Measurements from ENCODE around the gene CRB1. TPM values are rescaled to one million over a fixed set of nuclear protein-coding genes. Genes with fewer than 3 reads are reported as not detected.
A peak's percentile ranks its signal among the peaks of the same experiment; 100 is the strongest.

CRB1 gene
- total RNA-seq, 1 experiment from 2014 or later: not detected

- Histone ChIP-seq H2BK15ac (ENCODE audit: low read depth, low read length) (no peak overlapping the region), H3K27me3 (ENCODE audit: insufficient read depth, low read length) (no peaks in the 10 kb centered on the region), H2BK5ac (ENCODE audit: insufficient read length, low read length) (no peak overlapping the region), H2BK20ac (ENCODE audit: low read depth, low read length, poor library complexity, severe bottlenecking) (no peak overlapping the region), H2AFZ (ENCODE audit: low read length) (no peak overlapping the region), H3K23me2 (ENCODE audit: insufficient read length, low read depth, low read length, poor library complexity, severe bottlenecking) (no peaks in the 10 kb centered on the region), H3K4ac (ENCODE audit: low read depth, low read length) (no peak overlapping the region), H4K20me1 (ENCODE audit: control insufficient read depth, insufficient read depth, insufficient read length) (no peaks in the 10 kb centered on the region), H4K5ac (ENCODE audit: insufficient read length, low read depth, low read length) (no peak overlapping the region), H3K56ac (ENCODE audit: insufficient read length, low read depth, low read length) (no peak overlapping the region), H3T11ph (ENCODE audit: low read length) (no peak overlapping the region), H3K23ac (ENCODE audit: insufficient read length, low read depth, low read length) (no peak overlapping the region), H3K4me1 (ENCODE audit: insufficient read depth, low read length) (peaks cover 7% of the 10 kb centered on the region), H3K14ac (ENCODE audit: insufficient read depth, low read length) (peak overlapping the region; percentile 49; the same call in 1 of the 2 replicates), H3K9me3 (ENCODE audit: control insufficient read depth, low read depth, low read length) (no peaks in the 10 kb centered on the region), H2AK5ac (ENCODE audit: insufficient read length, low read length) (no peak overlapping the region), H3K27ac (ENCODE audit: insufficient read length, low read depth, low read length) (no peak overlapping the region), H4K91ac (ENCODE audit: insufficient read length, low read depth, low read length) (no peak overlapping the region), H2BK12ac (ENCODE audit: insufficient read length, low read depth, low read length) (no peak overlapping the region), H3K9ac (ENCODE audit: extremely low read depth, insufficient read length, low read length) (no peak overlapping the region), H3K79me1 (ENCODE audit: insufficient read depth, low read depth, low read length, poor library complexity, severe bottlenecking) (no peaks in the 10 kb centered on the region), H3K4me2 (ENCODE audit: insufficient read depth, insufficient read length, low read length) (no peak overlapping the region), H3K79me2 (ENCODE audit: insufficient read depth, low read length) (no peaks in the 10 kb centered on the region), H2BK120ac (ENCODE audit: low read depth, low read length, poor library complexity, severe bottlenecking) (no peak overlapping the region), H4K8ac (replicated peaks; ENCODE audit: insufficient read length, low read depth, low read length) (no peak overlapping the region), H3K18ac (ENCODE audit: insufficient read length, low read depth, low read length) (no peak overlapping the region)
- TF ChIP-seq CTCF (conservative IDR thresholded peaks at IDR 0.05): no peak
- H3K9me3 Mint-ChIP-seq: no peaks in the 10 kb centered on the region
- WGBS (ENCODE audit: extremely low coverage, insufficient read length, low lambda C conversion rate): no CpG with 5 or more reads among the region's 9 CpGs
- H3K4me1 Mint-ChIP-seq: peaks cover 32 to 38% of the 10 kb centered on the region in 2 experiments
- peak overlapping the region in 1 of 3 experiments; percentile 60; a peak in 2 of 7 replicates for H3K27ac Mint-ChIP-seq
- H3K4me3 Mint-ChIP-seq: 0 out of 5 replicates have a peak overlapping the region, but pooled peaks of 1 of the 2 experiments have one; percentile 15
- H3K36me3 Mint-ChIP-seq (ENCODE audit: insufficient read depth in 1 of 3, low read depth in 3 of 3): no peaks in the 10 kb centered on the region
- DNase-seq: no peak
- H3K27me3 Mint-ChIP-seq (ENCODE audit: low read depth): no peaks in the 10 kb centered on the region
These were observed 203.4 kb downstream of the CRB1 start for GRCh38 chr1:197471248-197471985.
